HT-29 (cell line): ENCODE results near the gene CNDP1. TPM values are rescaled to one million over a fixed set of nuclear protein-coding genes. Genes with fewer than 3 reads are reported as not detected.
"Not testable (repeated sequence)": the region's sequence is repeated elsewhere in the genome, so short reads cannot be mapped to it uniquely, and the experiment has no call there.

Experiments
- DNase-seq: peaks from one replicate; pipeline ENCODE4 v3.0.0-alpha.2; 2015; ENCODE audit warnings: low spot score
- total RNA-seq: library from RNA; depleted of rRNA; stranded (reverse); fragments of >200 nt; shearing (Covaris generic); gene quantifications from 2 replicates; pipeline ENCODE4 v1.2.3, GENCODE V29; 2014; rRNA removed

Gene CNDP1
- total RNA-seq = not detected in 2 replicates

- DNase-seq = no peak
Observed at GRCh38 chr18:74534150-74534969, at the start of gene CNDP1. Gene CNDP1 (plus strand): TSS chr18:74534500. CDS start chr18:74534668, 168 bp downstream.

GRCh38 chr18:74486119-74486849, 48.0 kb upstream of the CNDP1 start:
- DNase-seq = no peak

GRCh38 chr18:74488354-74488753, 45.9 kb upstream of the CNDP1 start:
- no peak for DNase-seq

- no peak for DNase-seq
Observed at GRCh38 chr18:74488864-74489263, 45.4 kb upstream of the CNDP1 start.

- no peak for DNase-seq
Observed at GRCh38 chr18:74489676-74490075, 44.6 kb upstream of the CNDP1 start.

GRCh38 chr18:74492259-74492658, 42.0 kb upstream of the CNDP1 start:
- no peak for DNase-seq

- DNase-seq = peak; percentile 63
Observed at GRCh38 chr18:74493689-74494088, 40.6 kb upstream of the CNDP1 start.

GRCh38 chr18:74494514-74494913, 39.8 kb upstream of the CNDP1 start:
- no peak for DNase-seq

GRCh38 chr18:74495581-74496507, 38.5 kb upstream of the CNDP1 start, which contains the start of gene CNDP2:
Gene CNDP2 (plus strand): TSS chr18:74496363. CDS start chr18:74499974, 3,611 bp downstream.
- peak; percentile 97 for DNase-seq

- DNase-seq = peak; percentile 58
Observed at GRCh38 chr18:74496508-74497323, 37.6 kb upstream of the CNDP1 start.

GRCh38 chr18:74497324-74497676, 37.0 kb upstream of the CNDP1 start:
- DNase-seq = no peak

- DNase-seq = no peak
Observed at GRCh38 chr18:74497778-74498177, 36.5 kb upstream of the CNDP1 start.

GRCh38 chr18:74498712-74499627, 35.3 kb upstream of the CNDP1 start:
- no peak for DNase-seq

- DNase-seq = peak; percentile 37
Observed at GRCh38 chr18:74499633-74500032, 34.7 kb upstream of the CNDP1 start.

GRCh38 chr18:74500372-74500771, 33.9 kb upstream of the CNDP1 start:
- DNase-seq = no peak

GRCh38 chr18:74500774-74501173, 33.5 kb upstream of the CNDP1 start:
- DNase-seq = not testable (repeated sequence)

- DNase-seq = no peak
Observed at GRCh38 chr18:74501386-74501785, 32.9 kb upstream of the CNDP1 start.

- no peak for DNase-seq
Observed at GRCh38 chr18:74503137-74503536, 31.2 kb upstream of the CNDP1 start.

GRCh38 chr18:74505776-74506175, 28.5 kb upstream of the CNDP1 start:
- DNase-seq = no peak
